HEK293 (cell line): ENCODE data around the gene CALHM2.
A peak's percentile ranks its signal among the peaks of the same experiment; 100 is the strongest.

Source experiments
- BCL11A ChIP-seq: fragments of 450-650 bp; formaldehyde crosslinking; IDR thresholded peaks from 2 replicates; pipeline ENCODE4 v1.5.1; 2016; ENCODE audit warnings: low read depth, missing biosample characterization, missing genetic modification characterization
- GLIS1 ChIP-seq: fragments of 450-650 bp; formaldehyde crosslinking; IDR thresholded peaks from 2 replicates; pipeline ENCODE4 v1.5.1; 2016; ENCODE audit warnings: missing biosample characterization, missing genetic modification characterization
- GLIS2 ChIP-seq: fragments of 450-650 bp; formaldehyde crosslinking; IDR thresholded peaks from 2 replicates; pipeline ENCODE4 v1.5.1; 2016; ENCODE audit warnings: missing biosample characterization, missing genetic modification characterization
- KLF8 ChIP-seq: fragments of 450-650 bp; formaldehyde crosslinking; IDR thresholded peaks from 2 replicates; pipeline ENCODE4 v1.5.1; 2016; ENCODE audit warnings: missing biosample characterization, missing genetic modification characterization
- KLF9 ChIP-seq: fragments of 450-650 bp; formaldehyde crosslinking; IDR thresholded peaks from 2 replicates; pipeline ENCODE4 v1.5.1; 2016; ENCODE audit warnings: missing biosample characterization, missing genetic modification characterization, low read depth
- SCRT1 ChIP-seq: fragments of 450-650 bp; formaldehyde crosslinking; IDR thresholded peaks from 2 replicates; pipeline ENCODE4 v1.5.1; 2016; ENCODE audit warnings: missing biosample characterization, missing genetic modification characterization, borderline replicate concordance
- SCRT2 ChIP-seq: fragments of 450-650 bp; formaldehyde crosslinking; IDR thresholded peaks from 2 replicates; pipeline ENCODE4 v1.5.1; 2016; ENCODE audit warnings: missing biosample characterization, missing genetic modification characterization
- WT1 ChIP-seq: fragments of 450-650 bp; formaldehyde crosslinking; IDR thresholded peaks from 2 replicates; pipeline ENCODE4 v1.5.1; 2016; ENCODE audit warnings: missing biosample characterization, missing genetic modification characterization
- ZBTB17 ChIP-seq: fragments of 450-650 bp; formaldehyde crosslinking; IDR thresholded peaks from 2 replicates; pipeline ENCODE4 v1.5.1; 2016; ENCODE audit warnings: missing biosample characterization, missing genetic modification characterization
- ZEB2 ChIP-seq: fragments of 450-650 bp; formaldehyde crosslinking; IDR thresholded peaks from 2 replicates; pipeline ENCODE4 v1.5.1; 2016; ENCODE audit warnings: missing biosample characterization, missing genetic modification characterization
- ZFHX2 ChIP-seq: fragments of 450-650 bp; formaldehyde crosslinking; conservative IDR thresholded peaks from 2 replicates; pipeline ENCODE4 v1.5.1; 2016; ENCODE audit warnings: missing biosample characterization, missing genetic modification characterization
- ZIC2 ChIP-seq: fragments of 450-650 bp; formaldehyde crosslinking; IDR thresholded peaks from 2 replicates; pipeline ENCODE4 v1.5.1; 2016; ENCODE audit warnings: missing biosample characterization, missing genetic modification characterization
- ZNF175 ChIP-seq: fragments of 450-650 bp; formaldehyde crosslinking; IDR thresholded peaks from 2 replicates; pipeline ENCODE4 v1.5.1; 2016; ENCODE audit warnings: missing biosample characterization, missing genetic modification characterization
- ZNF2 ChIP-seq: fragments of 450-650 bp; formaldehyde crosslinking; IDR thresholded peaks from 2 replicates; pipeline ENCODE4 v1.5.1; 2016; ENCODE audit warnings: missing biosample characterization, missing genetic modification characterization
- ZNF202 ChIP-seq: fragments of 450-650 bp; formaldehyde crosslinking; IDR thresholded peaks from 2 replicates; pipeline ENCODE4 v1.5.1; 2016; ENCODE audit warnings: missing biosample characterization, missing genetic modification characterization, borderline replicate concordance
- ZNF211 ChIP-seq: fragments of 450-650 bp; formaldehyde crosslinking; IDR thresholded peaks from 2 replicates; pipeline ENCODE4 v1.5.1; 2016; ENCODE audit warnings: low read depth, missing biosample characterization, missing genetic modification characterization
- ZNF335 ChIP-seq: fragments of 450-650 bp; formaldehyde crosslinking; conservative IDR thresholded peaks from 2 replicates; pipeline ENCODE4 v1.5.1; 2016; ENCODE audit warnings: missing biosample characterization, missing genetic modification characterization
- ZNF366 ChIP-seq: fragments of 450-650 bp; formaldehyde crosslinking; conservative IDR thresholded peaks from 2 replicates; pipeline ENCODE4 v1.5.1; 2016; ENCODE audit warnings: missing biosample characterization, missing genetic modification characterization
- ZNF423 ChIP-seq: fragments of 450-650 bp; formaldehyde crosslinking; IDR thresholded peaks from 2 replicates; pipeline ENCODE4 v1.5.1; 2016; ENCODE audit warnings: missing biosample characterization, missing genetic modification characterization
- ZNF426 ChIP-seq: fragments of 450-650 bp; formaldehyde crosslinking; IDR thresholded peaks from 2 replicates; pipeline ENCODE4 v1.5.1; 2017; ENCODE audit warnings: missing biosample characterization, missing genetic modification characterization, mild to moderate bottlenecking, inconsistent platforms, moderate library complexity
- ZNF654 ChIP-seq: fragments of 450-650 bp; formaldehyde crosslinking; IDR thresholded peaks from 2 replicates; pipeline ENCODE4 v1.5.1; 2016; ENCODE audit warnings: low read depth, missing biosample characterization, missing genetic modification characterization
- ZNF76 ChIP-seq: fragments of 450-650 bp; formaldehyde crosslinking; IDR thresholded peaks from 2 replicates; pipeline ENCODE4; 2016; ENCODE audit warnings: low read depth, missing biosample characterization, missing genetic modification characterization, borderline replicate concordance
- TF ChIP-seq, protein P1 (sequence below): fragments of 450-650 bp; formaldehyde crosslinking; IDR thresholded peaks from 2 replicates; pipeline ENCODE4 v1.5.1; 2016; ENCODE audit warnings: missing biosample characterization, missing genetic modification characterization, borderline replicate concordance
- TF ChIP-seq, protein P2 (sequence below): fragments of 450-650 bp; formaldehyde crosslinking; IDR thresholded peaks from 2 replicates; pipeline ENCODE4 v1.5.1; 2016; ENCODE audit warnings: missing biosample characterization, missing genetic modification characterization
- TF ChIP-seq, protein P3 (sequence below): fragments of 450-650 bp; formaldehyde crosslinking; IDR thresholded peaks from 2 replicates; pipeline ENCODE4 v1.5.1; 2016; ENCODE audit warnings: missing biosample characterization, missing genetic modification characterization
- TF ChIP-seq, protein P4 (sequence below): fragments of 450-650 bp; formaldehyde crosslinking; IDR thresholded peaks from 2 replicates; pipeline ENCODE4 v1.5.1; 2016; ENCODE audit warnings: missing biosample characterization, missing genetic modification characterization

CALHM2 gene

DNA sequence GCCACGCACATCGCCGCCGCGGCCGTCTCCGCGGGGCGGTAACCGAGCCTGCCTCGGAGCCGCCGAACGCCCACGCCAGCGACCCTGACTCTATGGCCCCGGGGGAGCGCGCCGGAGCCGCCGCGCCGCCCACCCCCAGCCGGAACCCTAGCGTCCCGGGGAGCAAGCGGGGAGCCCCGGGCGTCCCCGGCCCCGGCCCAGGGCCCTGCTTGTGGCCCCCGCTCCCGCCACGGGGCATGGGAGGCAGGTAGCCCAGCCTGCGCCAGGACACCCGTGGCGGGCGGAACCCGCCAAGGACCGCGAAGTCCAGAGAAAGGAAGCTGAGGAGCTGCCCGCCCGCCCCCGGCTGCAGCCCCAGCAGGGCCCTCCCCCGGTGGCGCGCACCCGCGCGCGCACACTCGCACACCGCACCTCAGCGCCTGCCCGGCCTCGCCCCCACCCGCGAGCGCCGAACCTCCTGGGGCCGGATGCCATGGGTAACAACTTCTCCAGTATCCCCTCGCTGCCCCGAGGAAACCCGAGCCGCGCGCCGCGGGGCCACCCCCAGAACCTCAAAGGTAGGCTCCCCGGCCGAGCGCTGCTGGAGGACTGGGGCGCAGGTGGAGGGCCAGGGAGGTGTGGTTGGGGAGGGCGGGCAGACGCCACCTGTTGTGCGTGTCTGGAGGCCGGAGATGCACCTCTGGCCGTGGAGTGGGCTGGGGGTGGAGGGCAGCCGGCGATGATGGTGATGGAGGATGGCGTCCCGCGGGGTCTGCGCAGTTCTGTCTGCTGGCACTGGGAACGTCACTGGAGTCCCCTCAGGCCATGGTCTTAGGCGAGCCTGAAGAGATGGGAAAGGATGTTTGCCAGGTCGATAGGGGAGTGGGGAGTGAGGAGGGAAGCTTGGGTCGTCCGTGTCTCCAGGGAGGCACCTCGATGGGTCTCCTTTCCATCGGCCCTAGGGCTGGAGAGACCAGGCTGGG, 42.0 kb upstream of the CALHM2 start (continued):
- peak; percentile 67; the same call in 1 of the 2 replicates for TF ChIP-seq ZEB2 (tag by site-specific recombination)
- TF ChIP-seq ZNF423 (tag by site-specific recombination) = 0 out of 2 replicates have a peak, but pooled peaks have one; percentile 16
- 0 out of 2 replicates have a peak, but pooled peaks have one; percentile 20 for TF ChIP-seq BCL11A (tag by site-specific recombination)
- TF ChIP-seq ZNF426 = no peak
- TF ChIP-seq ZBTB17 = peak; percentile 92
- no peak for TF ChIP-seq ZNF211 (tag by site-specific recombination)
- peak; percentile 89 for TF ChIP-seq ZNF335
- TF ChIP-seq GLIS2 (tag by site-specific recombination) = peak; percentile 89
- TF ChIP-seq, protein P1, sequence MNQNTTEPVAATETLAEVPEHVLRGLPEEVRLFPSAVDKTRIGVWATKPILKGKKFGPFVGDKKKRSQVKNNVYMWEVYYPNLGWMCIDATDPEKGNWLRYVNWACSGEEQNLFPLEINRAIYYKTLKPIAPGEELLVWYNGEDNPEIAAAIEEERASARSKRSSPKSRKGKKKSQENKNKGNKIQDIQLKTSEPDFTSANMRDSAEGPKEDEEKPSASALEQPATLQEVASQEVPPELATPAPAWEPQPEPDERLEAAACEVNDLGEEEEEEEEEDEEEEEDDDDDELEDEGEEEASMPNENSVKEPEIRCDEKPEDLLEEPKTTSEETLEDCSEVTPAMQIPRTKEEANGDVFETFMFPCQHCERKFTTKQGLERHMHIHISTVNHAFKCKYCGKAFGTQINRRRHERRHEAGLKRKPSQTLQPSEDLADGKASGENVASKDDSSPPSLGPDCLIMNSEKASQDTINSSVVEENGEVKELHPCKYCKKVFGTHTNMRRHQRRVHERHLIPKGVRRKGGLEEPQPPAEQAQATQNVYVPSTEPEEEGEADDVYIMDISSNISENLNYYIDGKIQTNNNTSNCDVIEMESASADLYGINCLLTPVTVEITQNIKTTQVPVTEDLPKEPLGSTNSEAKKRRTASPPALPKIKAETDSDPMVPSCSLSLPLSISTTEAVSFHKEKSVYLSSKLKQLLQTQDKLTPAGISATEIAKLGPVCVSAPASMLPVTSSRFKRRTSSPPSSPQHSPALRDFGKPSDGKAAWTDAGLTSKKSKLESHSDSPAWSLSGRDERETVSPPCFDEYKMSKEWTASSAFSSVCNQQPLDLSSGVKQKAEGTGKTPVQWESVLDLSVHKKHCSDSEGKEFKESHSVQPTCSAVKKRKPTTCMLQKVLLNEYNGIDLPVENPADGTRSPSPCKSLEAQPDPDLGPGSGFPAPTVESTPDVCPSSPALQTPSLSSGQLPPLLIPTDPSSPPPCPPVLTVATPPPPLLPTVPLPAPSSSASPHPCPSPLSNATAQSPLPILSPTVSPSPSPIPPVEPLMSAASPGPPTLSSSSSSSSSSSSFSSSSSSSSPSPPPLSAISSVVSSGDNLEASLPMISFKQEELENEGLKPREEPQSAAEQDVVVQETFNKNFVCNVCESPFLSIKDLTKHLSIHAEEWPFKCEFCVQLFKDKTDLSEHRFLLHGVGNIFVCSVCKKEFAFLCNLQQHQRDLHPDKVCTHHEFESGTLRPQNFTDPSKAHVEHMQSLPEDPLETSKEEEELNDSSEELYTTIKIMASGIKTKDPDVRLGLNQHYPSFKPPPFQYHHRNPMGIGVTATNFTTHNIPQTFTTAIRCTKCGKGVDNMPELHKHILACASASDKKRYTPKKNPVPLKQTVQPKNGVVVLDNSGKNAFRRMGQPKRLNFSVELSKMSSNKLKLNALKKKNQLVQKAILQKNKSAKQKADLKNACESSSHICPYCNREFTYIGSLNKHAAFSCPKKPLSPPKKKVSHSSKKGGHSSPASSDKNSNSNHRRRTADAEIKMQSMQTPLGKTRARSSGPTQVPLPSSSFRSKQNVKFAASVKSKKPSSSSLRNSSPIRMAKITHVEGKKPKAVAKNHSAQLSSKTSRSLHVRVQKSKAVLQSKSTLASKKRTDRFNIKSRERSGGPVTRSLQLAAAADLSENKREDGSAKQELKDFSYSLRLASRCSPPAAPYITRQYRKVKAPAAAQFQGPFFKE = no peak
- TF ChIP-seq ZNF76 (tag by site-specific recombination) = peak; percentile 45; the same call in 1 of the 2 replicates
- no peak for TF ChIP-seq ZNF654 (tag by site-specific recombination)
- TF ChIP-seq KLF8 = peak; percentile 17; the same call in 1 of the 2 replicates
- 0 out of 2 replicates have a peak, but pooled peaks have one; percentile 29 for TF ChIP-seq WT1 (tag by site-specific recombination)
- no peak for TF ChIP-seq ZNF202 (tag by site-specific recombination)
- TF ChIP-seq, protein P2, sequence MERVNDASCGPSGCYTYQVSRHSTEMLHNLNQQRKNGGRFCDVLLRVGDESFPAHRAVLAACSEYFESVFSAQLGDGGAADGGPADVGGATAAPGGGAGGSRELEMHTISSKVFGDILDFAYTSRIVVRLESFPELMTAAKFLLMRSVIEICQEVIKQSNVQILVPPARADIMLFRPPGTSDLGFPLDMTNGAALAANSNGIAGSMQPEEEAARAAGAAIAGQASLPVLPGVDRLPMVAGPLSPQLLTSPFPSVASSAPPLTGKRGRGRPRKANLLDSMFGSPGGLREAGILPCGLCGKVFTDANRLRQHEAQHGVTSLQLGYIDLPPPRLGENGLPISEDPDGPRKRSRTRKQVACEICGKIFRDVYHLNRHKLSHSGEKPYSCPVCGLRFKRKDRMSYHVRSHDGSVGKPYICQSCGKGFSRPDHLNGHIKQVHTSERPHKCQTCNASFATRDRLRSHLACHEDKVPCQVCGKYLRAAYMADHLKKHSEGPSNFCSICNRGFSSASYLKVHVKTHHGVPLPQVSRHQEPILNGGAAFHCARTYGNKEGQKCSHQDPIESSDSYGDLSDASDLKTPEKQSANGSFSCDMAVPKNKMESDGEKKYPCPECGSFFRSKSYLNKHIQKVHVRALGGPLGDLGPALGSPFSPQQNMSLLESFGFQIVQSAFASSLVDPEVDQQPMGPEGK (tag by site-specific recombination) = peak; percentile 91
- no peak for TF ChIP-seq ZNF175
- TF ChIP-seq SCRT2 (tag by site-specific recombination) = peak; percentile 99
- TF ChIP-seq ZIC2 (tag by site-specific recombination) = peak; percentile 97
- peak; percentile 64 for TF ChIP-seq KLF9 (tag by site-specific recombination)
- TF ChIP-seq ZNF366 = peak; percentile 31; the same call in 1 of the 2 replicates
- TF ChIP-seq, protein P3, sequence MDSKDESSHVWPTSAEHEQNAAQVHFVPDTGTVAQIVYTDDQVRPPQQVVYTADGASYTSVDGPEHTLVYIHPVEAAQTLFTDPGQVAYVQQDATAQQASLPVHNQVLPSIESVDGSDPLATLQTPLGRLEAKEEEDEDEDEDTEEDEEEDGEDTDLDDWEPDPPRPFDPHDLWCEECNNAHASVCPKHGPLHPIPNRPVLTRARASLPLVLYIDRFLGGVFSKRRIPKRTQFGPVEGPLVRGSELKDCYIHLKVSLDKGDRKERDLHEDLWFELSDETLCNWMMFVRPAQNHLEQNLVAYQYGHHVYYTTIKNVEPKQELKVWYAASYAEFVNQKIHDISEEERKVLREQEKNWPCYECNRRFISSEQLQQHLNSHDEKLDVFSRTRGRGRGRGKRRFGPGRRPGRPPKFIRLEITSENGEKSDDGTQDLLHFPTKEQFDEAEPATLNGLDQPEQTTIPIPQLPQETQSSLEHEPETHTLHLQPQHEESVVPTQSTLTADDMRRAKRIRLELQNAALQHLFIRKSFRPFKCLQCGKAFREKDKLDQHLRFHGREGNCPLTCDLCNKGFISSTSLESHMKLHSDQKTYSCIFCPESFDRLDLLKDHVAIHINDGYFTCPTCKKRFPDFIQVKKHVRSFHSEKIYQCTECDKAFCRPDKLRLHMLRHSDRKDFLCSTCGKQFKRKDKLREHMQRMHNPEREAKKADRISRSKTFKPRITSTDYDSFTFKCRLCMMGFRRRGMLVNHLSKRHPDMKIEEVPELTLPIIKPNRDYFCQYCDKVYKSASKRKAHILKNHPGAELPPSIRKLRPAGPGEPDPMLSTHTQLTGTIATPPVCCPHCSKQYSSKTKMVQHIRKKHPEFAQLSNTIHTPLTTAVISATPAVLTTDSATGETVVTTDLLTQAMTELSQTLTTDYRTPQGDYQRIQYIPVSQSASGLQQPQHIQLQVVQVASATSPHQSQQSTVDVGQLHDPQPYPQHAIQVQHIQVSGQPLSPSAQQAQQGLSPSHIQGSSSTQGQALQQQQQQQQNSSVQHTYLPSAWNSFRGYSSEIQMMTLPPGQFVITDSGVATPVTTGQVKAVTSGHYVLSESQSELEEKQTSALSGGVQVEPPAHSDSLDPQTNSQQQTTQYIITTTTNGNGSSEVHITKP (tag by site-specific recombination) = peak; percentile 65
- TF ChIP-seq GLIS1 (tag by site-specific recombination) = peak; percentile 94
- TF ChIP-seq, protein P4, sequence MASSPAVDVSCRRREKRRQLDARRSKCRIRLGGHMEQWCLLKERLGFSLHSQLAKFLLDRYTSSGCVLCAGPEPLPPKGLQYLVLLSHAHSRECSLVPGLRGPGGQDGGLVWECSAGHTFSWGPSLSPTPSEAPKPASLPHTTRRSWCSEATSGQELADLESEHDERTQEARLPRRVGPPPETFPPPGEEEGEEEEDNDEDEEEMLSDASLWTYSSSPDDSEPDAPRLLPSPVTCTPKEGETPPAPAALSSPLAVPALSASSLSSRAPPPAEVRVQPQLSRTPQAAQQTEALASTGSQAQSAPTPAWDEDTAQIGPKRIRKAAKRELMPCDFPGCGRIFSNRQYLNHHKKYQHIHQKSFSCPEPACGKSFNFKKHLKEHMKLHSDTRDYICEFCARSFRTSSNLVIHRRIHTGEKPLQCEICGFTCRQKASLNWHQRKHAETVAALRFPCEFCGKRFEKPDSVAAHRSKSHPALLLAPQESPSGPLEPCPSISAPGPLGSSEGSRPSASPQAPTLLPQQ (tag by site-specific recombination) = peak; percentile 21; the same call in 1 of the 2 replicates
- peak; percentile 95 for TF ChIP-seq SCRT1 (tag by site-specific recombination)
- peak; percentile 84 for TF ChIP-seq ZNF2 (tag by site-specific recombination)
- peak; percentile 53 for TF ChIP-seq ZFHX2 (tag by site-specific recombination)
